ENCODE results near the gene GTF2A1L. TPM values are rescaled to one million over a fixed set of nuclear protein-coding genes. Genes with fewer than 3 reads are reported as not detected.

GTF2A1L gene
- polyA plus RNA-seq (2011; rRNA removed) (not detected in 2 replicates), polyA plus RNA-seq (2017; fragmentation: RNase III; extraction: RNeasy Plus Mini Kit Qiagen cat#74134 plus additional on column Dnase treatment) (not detected in 3 replicates), polyA minus RNA-seq (2011; rRNA and poly(A)+ RNA removed) (not detected in 2 replicates)
- not detected in 2 replicates for polyA plus RNA-seq (2012; cell fraction: cytosol; rRNA removed)
- not detected in 2 replicates for polyA plus RNA-seq (2012; cell fraction: nucleus; rRNA removed)

GRCh38 chr2:48617618-48618017, at the start of gene GTF2A1L:
Gene GTF2A1L (plus strand): TSS chr2:48617856. CDS start chr2:48617875, 19 bp downstream.
- POLR2A ChIA-PET: no interaction called here
- no peaks in the 10 kb centered on the region for H3K4me1 ChIP-seq
- no peak within 1 kb of the TSS for H3K4me3 ChIP-seq
- no peak for TF ChIP-seq NFE2L2 (conservative IDR thresholded peaks at IDR 0.05; ENCODE audit: low read length)
- TF ChIP-seq E2F6 (IDR thresholded peaks at IDR 0.05; ENCODE audit: borderline replicate concordance, low read depth): no peak
- TF ChIP-seq HOXA7 (CRISPR knock-in tag; IDR thresholded peaks at IDR 0.05): no peak
- TF ChIP-seq MAFK (IDR thresholded peaks at IDR 0.05; ENCODE audit: partially characterized antibody): no peak
- no peak for TF ChIP-seq NPAS2 (CRISPR knock-in tag; IDR thresholded peaks at IDR 0.05; ENCODE audit: borderline replicate concordance)
- TF ChIP-seq JUNB (IDR thresholded peaks at IDR 0.05): no peak
- TF ChIP-seq CBX2 (IDR thresholded peaks at IDR 0.05; ENCODE audit: borderline replicate concordance, low read depth): no peak
- TF ChIP-seq BHLHE40 (IDR thresholded peaks at IDR 0.05; ENCODE audit: low read depth, low read length): no peak
- no peak for TF ChIP-seq CBX8 (IDR thresholded peaks at IDR 0.05)
- TF ChIP-seq EHMT2 (IDR thresholded peaks at IDR 0.05; ENCODE audit: low read depth): no peak
- TF ChIP-seq BCL3 (IDR thresholded peaks at IDR 0.05): no peak
- no peak for TF ChIP-seq FOSB (CRISPR knock-in tag; IDR thresholded peaks at IDR 0.05)
- no peak for TF ChIP-seq HMGXB4 (CRISPR knock-in tag; IDR thresholded peaks at IDR 0.05; ENCODE audit: borderline replicate concordance)
- TF ChIP-seq RARB (CRISPR knock-in tag; IDR thresholded peaks at IDR 0.05): no peak
- no peak for TF ChIP-seq EP300 (IDR thresholded peaks at IDR 0.05)
- TF ChIP-seq SREBF2 (IDR thresholded peaks at IDR 0.05): no peak
- ATAC-seq (peak in 1 of 2 experiments; percentile 36; a peak in 1 of 6 replicates), DNase-seq (ENCODE audit: low read depth in 1 of 2, low spot score in 1 of 2) (no peak), FAIRE-seq (no peak)
- 54% methylated on average over 26 of the region's 26 CpGs for WGBS (ENCODE audit: missing lambda C conversion rate)
- no peak within 1 kb of the TSS for H3K4me2 ChIP-seq
- CTCF ChIA-PET: interaction anchor here (1.0 kb wide), 2 partner anchors 245 to 328 kb away, joined by 3 read pairs; no protein-coding TSS in a partner anchor
- H3K27ac ChIP-seq: no peak within 1 kb of the TSS
- no peaks in the 10 kb centered on the region for H3K9me3 ChIP-seq

GRCh38 chr2:48568547-48568946, 49.1 kb upstream of the GTF2A1L start:
- Histone ChIP-seq H3K4me2 (no peak overlapping the region), H3K4me3 (no peak overlapping the region), H3K27ac (no peak overlapping the region), H3K9me3 (no peaks in the 10 kb centered on the region), H3K4me1 (no peaks in the 10 kb centered on the region)
- DNase-seq (ENCODE audit: low read depth in 1 of 2, low spot score in 1 of 2) (no peak), ATAC-seq (no peak), FAIRE-seq (no peak)
- 34% methylated on average over 4 of the region's 4 CpGs for WGBS (ENCODE audit: missing lambda C conversion rate)
- ChIA-PET POLR2A (no interaction called here), CTCF (interaction anchor here (0.6 to 6.0 kb wide), 4 partner anchors 17 to 510 kb away, joined by 3 to 27 read pairs (median 5); no protein-coding TSS in a partner anchor)
- TF ChIP-seq JUN (IDR thresholded peaks at IDR 0.05) (no peak), MYC (IDR thresholded peaks at IDR 0.05; ENCODE audit: borderline replicate concordance, low read length) (no peak), JUNB (IDR thresholded peaks at IDR 0.05) (no peak), E2F6 (IDR thresholded peaks at IDR 0.05; ENCODE audit: borderline replicate concordance, low read depth) (no peak), HMGXB4 (CRISPR knock-in tag; IDR thresholded peaks at IDR 0.05; ENCODE audit: borderline replicate concordance) (no peak), RARB (CRISPR knock-in tag; IDR thresholded peaks at IDR 0.05) (no peak), USF2 (IDR thresholded peaks at IDR 0.05) (no peak), RFX5 (IDR thresholded peaks at IDR 0.05) (no peak), FOXS1 (CRISPR knock-in tag; IDR thresholded peaks at IDR 0.05) (no peak), HES2 (IDR thresholded peaks at IDR 0.05) (no peak), NPAS2 (CRISPR knock-in tag; IDR thresholded peaks at IDR 0.05; ENCODE audit: borderline replicate concordance) (no peak), FOSB (CRISPR knock-in tag; IDR thresholded peaks at IDR 0.05) (no peak), ZNF302 (CRISPR knock-in tag; IDR thresholded peaks at IDR 0.05) (no peak), CEBPB (IDR thresholded peaks at IDR 0.05) (no peak), MAZ (IDR thresholded peaks at IDR 0.05; ENCODE audit: borderline replicate concordance, low read depth, low read length) (no peak), CHD2 (IDR thresholded peaks at IDR 0.05; ENCODE audit: low read length, partially characterized antibody) (no peak), KDM1A (IDR thresholded peaks at IDR 0.05; ENCODE audit: low read depth) (no peak), TFCP2L1 (CRISPR knock-in tag; IDR thresholded peaks at IDR 0.05) (no peak), HOXB13 (CRISPR knock-in tag; IDR thresholded peaks at IDR 0.05; ENCODE audit: low read depth) (no peak), CBX2 (IDR thresholded peaks at IDR 0.05; ENCODE audit: borderline replicate concordance, low read depth) (no peak)
